Activated CD8-positive, alpha-beta memory T cell treated with anti-CD3 and anti-CD28 coated beads for 36 hours (primary cell): ENCODE measurements around the gene TUBA1C. TPM values are rescaled to one million over a fixed set of nuclear protein-coding genes. Genes with fewer than 3 reads are reported as not detected.

ENCODE experiments used
- CTCF ChIA-PET: fragments of 350-600 bp; sonication (Branson Sonifier 250); formaldehyde crosslinking; loops from one replicate; lab custom pipeline; 2021; ENCODE audit warnings: antibody characterized with exemption; lab: Charles Lee
- POLR2A ChIA-PET: fragments of 350-600 bp; sonication (Branson Sonifier 250); formaldehyde crosslinking; loops from one replicate; lab custom pipeline; 2021; ENCODE audit warnings: antibody characterized with exemption; lab: Charles Lee
- total RNA-seq, 2 experiments: library from RNA; stranded (reverse); gene quantifications; one replicate each; pipeline ENCODE4 v1.2.3, GENCODE V29; 2021

Gene TUBA1C
- total RNA-seq, 2 experiments from 2014 or later: 340 to 347 TPM

DNA sequence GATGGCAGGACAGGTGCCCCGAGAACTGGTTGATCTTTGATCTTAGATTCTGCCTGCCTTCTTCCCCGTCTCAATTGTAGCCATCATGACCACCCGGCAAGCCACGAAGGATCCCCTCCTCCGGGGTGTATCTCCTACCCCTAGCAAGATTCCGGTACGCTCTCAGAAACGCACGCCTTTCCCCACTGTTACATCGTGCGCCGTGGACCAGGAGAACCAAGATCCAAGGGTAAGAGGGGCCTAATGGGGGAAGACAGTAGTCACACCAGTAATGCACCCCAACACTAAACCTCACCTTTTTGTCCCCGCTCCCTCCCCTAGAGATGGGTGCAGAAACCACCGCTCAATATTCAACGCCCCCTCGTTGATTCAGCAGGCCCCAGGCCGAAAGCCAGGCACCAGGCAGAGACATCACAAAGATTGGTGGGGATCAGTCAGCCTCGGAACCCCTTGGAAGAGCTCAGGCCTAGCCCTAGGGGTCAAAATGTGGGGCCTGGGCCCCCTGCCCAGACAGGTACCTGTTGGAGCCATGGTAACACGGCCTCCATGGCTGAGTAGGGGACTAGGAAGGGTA is 58.7 kb downstream of the TUBA1C start:
- CTCF ChIA-PET: interaction anchor here (1.0 to 4.2 kb wide), 5 partner anchors 19 to 35 kb away, joined by 3 to 17 read pairs (median 11); partner anchors contain the start of genes DNAJC22 and PRPH

More for the DNA sequence above, 58.7 kb downstream of the TUBA1C start:
- POLR2A ChIA-PET: interaction anchor here (1.5 to 1.6 kb wide), 2 partner anchors 19 to 43 kb away, joined by 5 to 6 read pairs; partner anchors contain the start of gene SPATS2

Other genes starting within 250 kb of the TUBA1C start
- 10 to 100 TPM; 69.4 to 70.0 TPM for gene PRKAG1, start 246.3 kb upstream of the TUBA1C start, total RNA-seq
- gene KMT2D, start 204.3 kb upstream of the TUBA1C start, total RNA-seq: 10 to 100 TPM; 67.6 to 69.5 TPM
- 10 to 100 TPM; 10.8 to 12.9 TPM for gene RHEBL1, start 195.1 kb upstream of the TUBA1C start, total RNA-seq
- not detected for gene DHH, start 170.3 kb upstream of the TUBA1C start, total RNA-seq
- 10 to 100 TPM; 32.5 to 34.9 TPM for gene LMBR1L, start 154.2 kb upstream of the TUBA1C start, total RNA-seq
- gene TUBA1B, start 133.7 kb upstream of the TUBA1C start, total RNA-seq: 1,000 to 10,000 TPM; 2,411 to 2,430 TPM
- gene TUBA1A, start 76.0 kb upstream of the TUBA1C start, total RNA-seq: 10 to 100 TPM; 58.9 to 61.1 TPM
- not detected for gene PRPH, start 30.1 kb downstream of the TUBA1C start, total RNA-seq
- gene TROAP, start 58.2 kb downstream of the TUBA1C start, total RNA-seq: 10 to 100 TPM; 42.7 to 44.4 TPM
- not detected for gene C1QL4, start 72.1 kb downstream of the TUBA1C start, total RNA-seq
- not detected for gene DNAJC22, start 81.8 kb downstream of the TUBA1C start, total RNA-seq
- 10 to 100 TPM in 1 of 2 experiments, 1 to 10 TPM in 1; 9.6 to 11.7 TPM for gene SPATS2, start 102.4 kb downstream of the TUBA1C start, total RNA-seq